Stomach (tissue), 4 donors: ENCODE results near the gene FBXL14.

Experiments
- POLR2A ChIP-seq, 4 donors: fragments of 450-650 bp; IDR thresholded peaks; one replicate each; pipeline ENCODE4 v1.6.1; 2016; ENCODE audit warnings: antibody characterized with exemption in 4 of 4, control low read depth in 2 of 4, mild to moderate bottlenecking in 1 of 4, moderate library complexity in 1 of 4
- POLR2AphosphoS5 ChIP-seq, 3 donors: sonication (generic); formaldehyde crosslinking; IDR thresholded peaks; one replicate each; pipeline ENCODE4 v1.6.1; 2016; ENCODE audit warnings: antibody characterized with exemption in 3 of 3
- TF ChIP-seq, protein P1 (sequence below), 7 experiments: fragments of 450-650 bp in 4 of 7; fragments of 200-600 bp in 3 of 7; sonication (generic) in 3 of 7; IDR thresholded peaks; one replicate each; pipeline ENCODE4 v1.5.1; 2016 to 2019; ENCODE audit warnings: antibody characterized with exemption in 7 of 7, control low read depth in 2 of 7, mild to moderate bottlenecking in 1 of 7

DNA sequence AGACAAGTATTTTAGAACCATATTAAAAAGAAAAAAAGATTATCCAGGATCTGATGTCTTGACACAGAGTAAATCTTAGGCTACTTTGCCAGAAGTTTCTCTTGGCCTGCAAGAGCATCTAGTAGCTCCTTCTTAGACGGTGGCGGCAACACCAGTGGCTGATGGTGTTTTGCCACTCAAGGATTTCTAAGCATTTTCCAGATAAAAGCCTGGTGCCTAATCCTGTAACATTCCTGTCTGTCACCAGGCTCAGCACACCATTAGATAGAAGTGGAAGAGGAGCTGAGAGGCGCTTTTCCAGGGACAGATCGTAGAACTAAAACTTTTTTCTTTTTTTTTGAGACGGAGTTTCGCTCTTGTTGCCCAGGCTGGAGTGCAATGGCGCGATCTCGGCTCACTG lies 48.7 kb upstream of the FBXL14 start:
- TF ChIP-seq, protein P1, sequence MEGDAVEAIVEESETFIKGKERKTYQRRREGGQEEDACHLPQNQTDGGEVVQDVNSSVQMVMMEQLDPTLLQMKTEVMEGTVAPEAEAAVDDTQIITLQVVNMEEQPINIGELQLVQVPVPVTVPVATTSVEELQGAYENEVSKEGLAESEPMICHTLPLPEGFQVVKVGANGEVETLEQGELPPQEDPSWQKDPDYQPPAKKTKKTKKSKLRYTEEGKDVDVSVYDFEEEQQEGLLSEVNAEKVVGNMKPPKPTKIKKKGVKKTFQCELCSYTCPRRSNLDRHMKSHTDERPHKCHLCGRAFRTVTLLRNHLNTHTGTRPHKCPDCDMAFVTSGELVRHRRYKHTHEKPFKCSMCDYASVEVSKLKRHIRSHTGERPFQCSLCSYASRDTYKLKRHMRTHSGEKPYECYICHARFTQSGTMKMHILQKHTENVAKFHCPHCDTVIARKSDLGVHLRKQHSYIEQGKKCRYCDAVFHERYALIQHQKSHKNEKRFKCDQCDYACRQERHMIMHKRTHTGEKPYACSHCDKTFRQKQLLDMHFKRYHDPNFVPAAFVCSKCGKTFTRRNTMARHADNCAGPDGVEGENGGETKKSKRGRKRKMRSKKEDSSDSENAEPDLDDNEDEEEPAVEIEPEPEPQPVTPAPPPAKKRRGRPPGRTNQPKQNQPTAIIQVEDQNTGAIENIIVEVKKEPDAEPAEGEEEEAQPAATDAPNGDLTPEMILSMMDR (IDR thresholded peaks at IDR 0.05), result no peak
- TF ChIP-seq POLR2AphosphoS5 (IDR thresholded peaks at IDR 0.05) (no peak), POLR2A (IDR thresholded peaks at IDR 0.05) (no peak)
